Measurements from ENCODE around the gene ATP5IF1.

DNA sequence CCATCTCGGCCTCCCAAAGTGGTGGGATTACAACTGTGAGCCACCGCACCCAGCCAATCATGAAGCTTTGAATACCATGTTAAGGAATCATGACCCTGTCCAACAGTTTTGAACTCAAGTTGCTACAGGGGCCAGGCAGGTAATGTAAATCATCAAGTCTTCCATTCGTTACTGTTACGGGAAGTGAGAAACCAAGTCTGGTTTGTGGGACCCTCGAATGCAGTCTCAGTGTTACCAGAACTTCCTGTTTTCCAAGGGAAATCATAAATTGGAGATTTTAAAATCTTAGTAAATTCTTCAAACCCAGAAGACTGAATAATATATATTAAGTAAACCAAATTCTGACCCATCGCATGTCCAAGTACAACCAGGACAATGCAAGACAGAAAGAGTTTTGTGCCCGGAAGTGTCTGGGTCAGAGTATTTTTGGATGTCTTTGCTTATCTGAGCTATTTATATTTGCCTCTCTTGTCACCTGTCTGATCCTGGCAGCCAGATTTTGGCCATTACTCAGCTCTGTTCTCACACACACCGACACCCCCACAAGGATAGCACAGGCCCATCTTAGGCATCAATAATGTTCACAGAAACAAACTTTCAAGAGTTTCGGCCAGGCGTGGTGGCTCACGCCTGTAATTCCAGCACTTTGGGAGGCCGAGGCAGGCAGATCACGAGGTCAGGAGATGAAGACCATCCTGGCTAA, 8.8 kb downstream of the ATP5IF1 start:
- peak; percentile 42 to 52 for TF ChIP-seq POLR2A (IDR thresholded peaks at IDR 0.05)
- TF ChIP-seq, protein P1, sequence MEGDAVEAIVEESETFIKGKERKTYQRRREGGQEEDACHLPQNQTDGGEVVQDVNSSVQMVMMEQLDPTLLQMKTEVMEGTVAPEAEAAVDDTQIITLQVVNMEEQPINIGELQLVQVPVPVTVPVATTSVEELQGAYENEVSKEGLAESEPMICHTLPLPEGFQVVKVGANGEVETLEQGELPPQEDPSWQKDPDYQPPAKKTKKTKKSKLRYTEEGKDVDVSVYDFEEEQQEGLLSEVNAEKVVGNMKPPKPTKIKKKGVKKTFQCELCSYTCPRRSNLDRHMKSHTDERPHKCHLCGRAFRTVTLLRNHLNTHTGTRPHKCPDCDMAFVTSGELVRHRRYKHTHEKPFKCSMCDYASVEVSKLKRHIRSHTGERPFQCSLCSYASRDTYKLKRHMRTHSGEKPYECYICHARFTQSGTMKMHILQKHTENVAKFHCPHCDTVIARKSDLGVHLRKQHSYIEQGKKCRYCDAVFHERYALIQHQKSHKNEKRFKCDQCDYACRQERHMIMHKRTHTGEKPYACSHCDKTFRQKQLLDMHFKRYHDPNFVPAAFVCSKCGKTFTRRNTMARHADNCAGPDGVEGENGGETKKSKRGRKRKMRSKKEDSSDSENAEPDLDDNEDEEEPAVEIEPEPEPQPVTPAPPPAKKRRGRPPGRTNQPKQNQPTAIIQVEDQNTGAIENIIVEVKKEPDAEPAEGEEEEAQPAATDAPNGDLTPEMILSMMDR (IDR thresholded peaks at IDR 0.05 in 4 of 5, conservative IDR thresholded peaks at IDR 0.05 in 1 of 5), result no peak
